Measurements from ENCODE around the gene CAMK2B.

CAMK2B gene

GRCh38 chr7:44221231-44221791 is 104.1 kb downstream of the CAMK2B start:
- TF ChIP-seq, protein P1, sequence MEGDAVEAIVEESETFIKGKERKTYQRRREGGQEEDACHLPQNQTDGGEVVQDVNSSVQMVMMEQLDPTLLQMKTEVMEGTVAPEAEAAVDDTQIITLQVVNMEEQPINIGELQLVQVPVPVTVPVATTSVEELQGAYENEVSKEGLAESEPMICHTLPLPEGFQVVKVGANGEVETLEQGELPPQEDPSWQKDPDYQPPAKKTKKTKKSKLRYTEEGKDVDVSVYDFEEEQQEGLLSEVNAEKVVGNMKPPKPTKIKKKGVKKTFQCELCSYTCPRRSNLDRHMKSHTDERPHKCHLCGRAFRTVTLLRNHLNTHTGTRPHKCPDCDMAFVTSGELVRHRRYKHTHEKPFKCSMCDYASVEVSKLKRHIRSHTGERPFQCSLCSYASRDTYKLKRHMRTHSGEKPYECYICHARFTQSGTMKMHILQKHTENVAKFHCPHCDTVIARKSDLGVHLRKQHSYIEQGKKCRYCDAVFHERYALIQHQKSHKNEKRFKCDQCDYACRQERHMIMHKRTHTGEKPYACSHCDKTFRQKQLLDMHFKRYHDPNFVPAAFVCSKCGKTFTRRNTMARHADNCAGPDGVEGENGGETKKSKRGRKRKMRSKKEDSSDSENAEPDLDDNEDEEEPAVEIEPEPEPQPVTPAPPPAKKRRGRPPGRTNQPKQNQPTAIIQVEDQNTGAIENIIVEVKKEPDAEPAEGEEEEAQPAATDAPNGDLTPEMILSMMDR (IDR thresholded peaks at IDR 0.05; ENCODE audit: borderline replicate concordance, insufficient read depth, low read depth, low read length), result no peak
- H3K4me3 ChIP-seq (ENCODE audit: low read depth, low read length), result no peak overlapping the region

DNA sequence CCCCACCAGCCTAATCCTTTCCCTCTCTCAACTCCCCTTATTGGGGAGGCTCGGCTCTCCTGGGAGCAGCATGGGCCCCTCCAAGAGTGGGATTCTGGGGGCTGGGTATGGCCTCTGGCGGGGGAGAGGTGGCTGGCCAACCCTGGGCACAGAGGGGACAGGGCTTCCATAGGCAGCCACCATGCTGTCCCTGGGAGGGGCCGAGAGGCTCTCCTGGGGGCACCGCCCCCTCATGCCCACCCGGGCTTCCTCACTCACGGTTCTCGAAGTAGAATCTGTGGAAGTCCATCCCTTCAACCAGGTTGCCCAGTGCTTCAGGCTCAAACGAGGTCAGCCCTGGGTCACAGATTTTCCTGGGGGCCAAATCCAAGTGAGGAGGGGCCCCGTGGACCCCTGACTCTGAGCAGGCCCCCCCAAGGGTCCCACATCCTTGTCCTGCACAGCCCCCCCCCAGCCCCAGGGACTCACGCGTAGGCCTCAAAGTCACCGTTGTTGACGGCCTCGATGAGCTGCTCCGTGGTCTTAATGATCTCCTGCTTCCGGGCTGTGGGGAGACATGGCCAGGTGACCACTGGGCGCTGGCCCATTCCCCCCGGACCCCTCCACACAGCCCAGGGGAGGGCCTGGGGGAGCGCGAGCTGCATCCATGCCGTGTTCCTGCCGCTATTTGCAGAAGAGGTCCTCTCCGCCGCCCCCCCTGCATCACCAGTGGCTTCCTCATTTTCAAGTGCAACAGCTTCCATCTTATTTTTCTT is 104.9 kb downstream of the CAMK2B start:
- TF ChIP-seq, protein P1 (IDR thresholded peaks at IDR 0.05; ENCODE audit: borderline replicate concordance, insufficient read depth, low read depth, low read length), result no peak
- no peak overlapping the region for H3K4me3 ChIP-seq (ENCODE audit: low read depth, low read length)

DNA sequence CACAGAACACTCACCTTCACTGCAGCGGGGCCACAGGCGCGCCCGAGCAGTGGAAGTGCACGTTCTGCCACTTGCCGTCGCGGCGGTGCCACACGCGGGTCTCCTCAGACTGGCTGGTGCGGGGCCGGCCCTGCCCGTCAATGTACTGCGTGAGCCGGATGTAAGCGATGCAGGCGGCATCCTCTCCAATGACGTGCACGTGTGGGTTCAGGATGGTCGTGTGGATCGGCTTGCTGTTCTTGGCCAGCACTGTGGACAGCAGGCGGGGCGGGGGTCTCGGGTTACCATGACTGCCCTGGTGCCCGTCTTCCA is 105.4 kb downstream of the CAMK2B start:
- no peak overlapping the region for H3K4me3 ChIP-seq (ENCODE audit: low read depth, low read length)
- TF ChIP-seq, protein P1 (IDR thresholded peaks at IDR 0.05; ENCODE audit: borderline replicate concordance, insufficient read depth, low read depth, low read length), result no peak

DNA sequence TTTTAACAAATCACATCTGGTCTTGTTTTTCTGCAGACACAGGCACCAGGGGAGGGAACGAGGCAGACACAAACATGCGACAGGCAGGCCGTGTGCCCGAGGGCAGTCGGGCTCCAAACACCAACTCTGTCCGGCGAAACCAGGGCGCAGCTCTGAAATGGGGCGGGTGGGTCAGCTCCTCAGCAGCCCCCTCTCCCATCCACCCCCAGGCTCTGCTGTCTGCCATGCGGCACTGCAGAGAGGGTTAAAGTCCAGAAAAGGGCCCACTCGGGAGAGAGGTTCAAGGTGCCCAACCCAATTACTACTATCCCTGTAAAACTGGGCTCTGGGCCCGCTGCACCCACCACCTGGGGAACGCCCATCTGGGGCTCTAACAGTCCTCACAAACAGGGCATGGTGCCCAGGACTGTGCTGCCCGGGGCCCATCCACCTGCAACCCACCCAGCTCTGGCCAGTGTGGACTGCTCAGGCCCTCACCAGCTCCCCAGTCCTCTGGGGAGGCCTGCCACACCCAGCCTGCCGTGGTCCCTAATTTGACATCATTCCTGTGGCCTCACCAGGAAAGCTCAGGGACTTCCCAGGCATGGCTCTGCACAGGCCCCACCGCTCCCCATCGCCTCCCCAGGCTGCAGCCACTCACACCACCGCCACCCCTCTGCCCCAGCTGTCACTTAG is 105.9 kb downstream of the CAMK2B start:
- TF ChIP-seq, protein P1 (IDR thresholded peaks at IDR 0.05; ENCODE audit: borderline replicate concordance, insufficient read depth, low read depth, low read length), result no peak
- no peak overlapping the region for H3K4me3 ChIP-seq (ENCODE audit: low read depth, low read length)

GRCh38 chr7:44218418-44219201 is 106.8 kb downstream of the CAMK2B start:
- TF ChIP-seq, protein P1 (IDR thresholded peaks at IDR 0.05; ENCODE audit: borderline replicate concordance, insufficient read depth, low read depth, low read length), result no peak
- no peak overlapping the region for H3K4me3 ChIP-seq (ENCODE audit: low read depth, low read length)

DNA sequence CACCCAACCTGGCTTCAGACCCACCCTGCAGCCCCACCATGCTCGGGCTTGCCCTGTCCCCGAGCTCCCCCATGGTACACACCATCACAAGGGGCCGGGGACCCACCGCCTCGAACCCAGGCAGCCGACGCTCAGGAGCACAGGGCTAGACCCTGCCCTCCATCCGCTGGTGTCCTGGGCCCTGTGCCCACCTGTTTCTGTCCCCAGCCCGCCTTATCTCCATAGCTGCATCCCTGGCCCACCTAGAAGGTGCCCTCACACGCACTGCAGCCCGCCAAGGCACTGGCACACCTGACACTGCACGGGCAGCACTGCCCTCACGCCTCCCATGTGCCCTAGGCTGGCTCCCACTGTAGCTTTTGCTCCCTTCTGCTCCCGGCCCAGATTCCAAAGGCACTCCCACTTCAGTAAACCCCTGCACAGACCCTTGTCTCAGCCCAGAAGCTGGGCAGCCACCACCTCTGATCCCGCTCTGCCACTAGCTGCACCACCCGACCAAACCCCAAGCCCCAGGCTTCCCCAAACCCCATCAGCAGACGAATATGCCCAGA is 107.5 kb downstream of the CAMK2B start:
- no peak overlapping the region for H3K4me3 ChIP-seq (ENCODE audit: low read depth, low read length)
- TF ChIP-seq, protein P1 (IDR thresholded peaks at IDR 0.05; ENCODE audit: borderline replicate concordance, insufficient read depth, low read depth, low read length), result no peak

Data from GM12875 (cell line).